HG03066 (cell line): ENCODE measurements around the gene PLA2G4B.

Source experiments
- ATAC-seq: cut with Tn5 transposase; IDR thresholded peaks from one replicate; pipeline ENCODE4 v1.9.1; 2021; ENCODE audit warnings: low read depth; ENCODE audit not compliant: unreplicated experiment

PLA2G4B gene

DNA sequence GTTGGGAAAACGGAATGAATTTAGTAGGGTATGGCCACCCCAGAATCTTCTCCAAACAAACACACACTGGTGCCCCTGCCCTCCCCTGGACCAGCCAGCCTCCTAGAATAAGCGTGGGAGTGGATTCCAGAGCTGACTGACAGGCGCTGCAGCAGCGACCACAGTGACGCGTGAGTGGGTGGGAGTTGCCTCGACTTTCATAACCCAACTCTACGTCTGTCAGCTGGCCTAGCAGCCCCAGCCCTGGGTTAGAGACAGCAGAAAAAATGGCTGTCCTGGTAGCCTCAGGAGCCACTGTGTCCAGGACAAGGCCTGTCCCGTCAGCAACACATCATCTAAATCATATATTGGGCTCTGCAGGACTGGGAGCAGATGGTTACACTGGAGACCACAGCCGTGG, 10.0 kb downstream of the PLA2G4B start:
- no peak for ATAC-seq

- no peak for ATAC-seq
Observed at GRCh38 chr15:41849204-41849603, 10.6 kb downstream of the PLA2G4B start.

- ATAC-seq = no peak
Observed at GRCh38 chr15:41849861-41850260, 11.2 kb downstream of the PLA2G4B start.

DNA sequence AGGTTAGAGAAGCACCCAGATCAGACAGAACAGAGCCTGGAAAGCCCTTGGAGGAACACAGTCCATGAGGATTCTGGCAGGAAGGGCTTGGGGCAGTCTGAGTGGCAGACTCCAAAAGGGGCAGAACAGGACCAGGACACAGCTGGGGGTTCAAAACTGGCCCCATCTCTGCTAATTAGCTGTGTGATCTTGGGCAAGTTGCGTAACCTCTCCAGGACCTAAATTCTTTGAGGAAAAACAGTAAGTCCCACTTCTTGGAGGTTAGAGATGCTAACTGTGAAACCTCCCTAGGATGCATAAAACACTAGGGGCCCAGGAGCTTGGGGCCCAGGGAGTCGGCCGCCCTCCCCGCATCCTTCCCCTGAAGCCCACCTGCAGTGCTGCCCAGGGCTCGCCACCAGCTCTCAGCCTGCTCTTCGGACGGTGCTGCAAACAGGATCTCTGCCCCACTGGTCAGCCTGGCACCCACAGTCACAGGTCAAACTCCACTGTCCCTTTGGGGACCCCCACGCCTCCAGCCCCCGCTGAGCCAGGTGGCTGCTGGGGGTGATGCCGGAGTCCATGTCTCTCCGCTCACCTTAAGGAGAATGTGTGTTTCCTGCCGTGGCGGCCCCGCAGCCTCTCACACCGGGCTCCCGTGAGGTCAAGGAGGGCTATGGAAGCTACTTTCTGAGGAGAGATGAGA, 12.0 kb downstream of the PLA2G4B start:
- ATAC-seq = no peak

DNA sequence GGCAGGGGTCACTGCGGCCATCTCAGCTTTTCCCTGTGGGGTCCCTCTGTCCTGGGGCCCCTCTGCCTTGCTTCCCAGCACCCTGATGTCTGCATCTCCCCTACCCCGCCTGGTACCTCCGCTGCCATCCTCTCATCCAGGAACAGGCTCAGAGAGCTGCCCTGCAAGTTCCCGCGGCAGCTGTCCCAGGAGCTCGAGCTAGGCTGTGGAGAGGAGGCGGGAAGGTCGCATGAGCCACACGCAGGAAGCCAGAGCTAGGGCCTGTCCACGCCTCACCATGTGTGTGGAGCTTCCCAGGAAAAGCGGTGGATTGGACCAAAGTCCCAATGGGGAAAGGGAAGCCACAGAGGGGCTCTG, 12.5 kb downstream of the PLA2G4B start:
- ATAC-seq = no peak

DNA sequence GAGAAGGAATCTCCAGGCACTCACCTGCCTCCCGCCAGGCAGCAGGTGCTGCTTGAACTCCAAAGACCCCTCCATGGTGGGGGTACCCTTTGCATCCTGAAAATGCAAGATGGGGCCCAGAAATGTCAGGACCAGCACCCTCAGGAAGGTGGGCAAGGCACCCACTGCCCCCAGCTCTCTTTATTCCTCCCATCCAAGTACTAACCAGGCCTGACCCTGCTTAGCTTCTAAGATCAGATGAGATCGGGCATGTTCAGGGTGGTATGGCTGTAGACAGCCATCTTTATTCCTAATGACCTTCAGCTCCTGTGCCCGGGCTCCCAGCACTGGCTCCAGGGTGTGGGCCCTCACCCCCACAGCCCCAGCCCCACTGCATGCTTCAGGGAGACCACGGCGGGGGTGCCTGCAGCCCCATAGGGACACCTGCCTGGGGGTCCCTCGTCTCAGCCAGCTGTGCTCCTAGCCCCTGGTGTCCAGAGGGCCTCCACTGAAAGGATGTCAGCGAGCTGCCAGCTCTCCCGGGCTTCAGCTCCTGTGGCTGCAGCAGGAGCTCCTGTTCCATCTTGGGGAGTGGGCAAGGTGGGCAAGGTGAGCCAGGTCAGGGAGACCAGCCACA, 13.2 kb downstream of the PLA2G4B start:
- ATAC-seq = no peak

DNA sequence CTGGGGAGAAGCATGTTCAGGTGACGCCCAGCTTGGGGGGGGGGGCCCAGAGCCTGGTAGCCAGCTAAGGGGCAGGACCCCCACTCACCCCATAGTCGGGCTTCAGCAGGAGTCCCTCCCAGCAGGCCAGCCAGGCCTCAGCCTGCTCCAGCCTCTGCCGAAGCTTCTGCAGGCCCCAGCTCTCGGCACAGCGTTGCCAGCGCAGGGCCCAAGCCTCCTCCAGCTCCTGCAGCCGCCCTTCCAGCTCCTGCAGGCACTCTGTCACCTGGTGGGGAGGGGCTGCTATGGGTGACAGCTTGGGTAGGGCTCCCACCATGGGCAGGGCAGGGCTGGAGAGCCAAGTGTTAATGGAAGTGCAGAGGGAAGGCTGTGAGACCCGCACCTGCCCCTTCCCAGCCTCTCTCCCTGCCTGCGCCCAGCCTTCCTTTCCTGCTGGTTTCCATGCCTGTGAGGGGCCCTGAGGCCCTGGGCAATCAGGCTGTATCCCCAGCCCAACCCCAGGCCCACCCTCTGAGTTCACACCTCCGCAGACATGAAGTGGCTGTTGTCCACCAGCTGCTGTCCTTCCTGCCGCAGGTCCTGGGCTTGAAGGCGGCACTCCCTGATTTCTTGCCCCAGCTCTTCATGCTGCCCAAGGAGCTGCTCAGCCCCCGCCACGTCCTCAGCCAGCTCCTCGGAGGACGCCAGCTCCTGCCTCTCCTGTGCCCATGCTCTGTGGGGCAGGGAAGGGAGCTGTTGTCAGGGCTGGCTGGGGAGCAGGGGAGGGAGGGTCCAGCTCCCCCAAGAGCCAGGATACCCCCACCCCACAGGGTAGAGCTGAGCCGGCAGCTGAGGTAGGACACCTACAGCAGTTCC, 14.3 kb downstream of the PLA2G4B start:
- no peak for ATAC-seq

- ATAC-seq = no peak
Observed at GRCh38 chr15:41853831-41854230, 15.2 kb downstream of the PLA2G4B start.

DNA sequence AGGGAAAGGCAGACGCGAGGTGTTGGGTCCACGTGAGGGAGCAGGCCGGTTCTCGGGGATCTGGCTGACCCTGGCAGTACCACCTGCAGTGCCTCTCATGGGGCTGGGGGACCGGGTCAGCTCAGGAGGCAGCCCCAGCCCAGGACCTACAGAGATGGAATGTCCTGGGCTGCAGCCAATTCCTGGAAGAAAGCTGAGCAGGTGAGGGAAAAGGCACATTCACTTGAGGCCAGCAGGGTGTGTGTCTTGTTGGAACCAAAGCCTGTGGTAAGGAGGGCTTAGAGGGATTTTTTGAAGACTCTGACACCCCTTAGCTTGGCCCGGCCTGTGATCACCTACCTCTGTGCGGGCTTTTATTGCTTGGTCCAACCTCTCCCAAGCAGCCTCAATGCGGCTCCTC, 15.8 kb downstream of the PLA2G4B start:
- ATAC-seq = no peak

- ATAC-seq = no peak
Observed at GRCh38 chr15:41855261-41855961, 16.8 kb downstream of the PLA2G4B start.

DNA sequence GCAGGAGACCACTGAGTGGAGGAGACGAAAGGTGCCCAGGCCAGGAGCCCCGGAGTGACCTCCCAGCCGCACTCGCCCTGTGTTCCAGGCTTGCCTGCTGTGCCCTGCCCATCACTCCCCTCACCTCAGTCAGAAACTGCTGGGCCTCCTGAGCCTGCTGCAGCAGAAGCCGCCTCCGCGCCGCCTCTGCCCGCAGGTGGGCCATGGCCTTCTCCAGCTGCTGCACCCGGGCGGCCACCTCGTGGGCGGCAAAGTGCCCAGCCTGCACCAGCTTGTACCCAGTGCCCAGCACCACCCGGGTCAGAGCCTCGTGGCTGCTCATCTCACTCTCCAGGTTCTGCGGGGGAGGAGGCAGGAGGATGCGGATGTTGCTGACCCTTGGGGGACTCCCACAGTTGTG, 17.6 kb downstream of the PLA2G4B start:
- no peak for ATAC-seq

GRCh38 chr15:41856716-41857115, 18.1 kb downstream of the PLA2G4B start:
- ATAC-seq = no peak

- no peak for ATAC-seq
Observed at GRCh38 chr15:41857316-41857715, 18.7 kb downstream of the PLA2G4B start.

DNA sequence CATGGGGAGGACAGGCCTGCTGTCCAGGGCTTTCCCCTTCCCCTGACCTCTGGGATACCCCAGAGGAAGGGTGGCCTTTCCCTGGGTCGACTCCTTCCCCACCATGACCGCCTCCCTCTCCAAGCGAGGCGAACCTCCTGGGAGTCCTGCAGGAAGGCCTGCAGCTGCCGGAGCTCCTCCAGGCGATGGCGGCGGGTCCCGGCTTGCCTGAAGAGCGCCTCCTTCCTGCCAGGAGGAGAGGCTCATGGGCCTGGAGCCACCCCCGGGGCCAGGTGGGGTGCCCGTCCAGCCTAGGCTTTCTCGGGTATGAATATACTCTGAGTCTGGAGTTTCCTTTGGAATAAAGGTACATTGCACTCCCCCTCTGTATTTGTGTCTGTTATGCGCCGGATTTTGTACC, 20.1 kb downstream of the PLA2G4B start:
- ATAC-seq = no peak

DNA sequence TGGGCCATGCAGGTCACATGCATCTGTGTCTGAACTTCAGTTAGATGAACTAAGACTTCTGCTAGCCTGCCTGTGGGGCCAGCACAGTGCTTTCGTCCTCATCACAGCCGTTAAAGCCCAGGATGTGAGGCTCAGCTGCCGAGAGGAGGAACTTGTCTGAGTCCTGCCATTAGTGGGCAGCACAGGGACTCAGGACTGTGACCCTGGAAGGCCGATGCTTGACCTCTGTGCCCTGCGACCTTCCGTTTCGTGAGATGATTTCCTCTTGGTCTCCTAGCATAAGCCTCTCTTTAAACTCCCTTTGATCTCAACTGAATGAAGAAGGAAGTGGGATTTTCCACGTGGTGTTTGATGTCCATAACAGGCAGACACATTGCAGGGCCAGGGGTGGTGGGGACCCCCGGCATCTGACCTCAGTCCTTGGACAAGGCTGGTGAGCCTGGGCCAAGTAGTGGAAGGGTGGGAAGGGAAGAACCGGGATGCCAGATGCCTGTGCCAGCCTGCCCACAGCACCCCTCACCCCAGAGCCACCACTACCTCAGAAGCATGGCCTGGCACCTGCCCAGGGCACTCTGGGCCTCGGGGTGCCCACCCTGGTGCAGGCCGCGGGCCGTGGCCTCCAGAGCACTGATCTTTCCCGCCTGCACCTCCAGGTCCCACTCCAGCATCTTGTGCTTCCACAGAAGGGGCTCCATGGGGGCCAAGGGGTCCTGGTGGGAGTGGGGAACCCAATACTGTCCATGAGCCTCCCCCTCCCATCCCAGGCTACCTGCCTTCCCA, 21.6 kb downstream of the PLA2G4B start:
- ATAC-seq = no peak

DNA sequence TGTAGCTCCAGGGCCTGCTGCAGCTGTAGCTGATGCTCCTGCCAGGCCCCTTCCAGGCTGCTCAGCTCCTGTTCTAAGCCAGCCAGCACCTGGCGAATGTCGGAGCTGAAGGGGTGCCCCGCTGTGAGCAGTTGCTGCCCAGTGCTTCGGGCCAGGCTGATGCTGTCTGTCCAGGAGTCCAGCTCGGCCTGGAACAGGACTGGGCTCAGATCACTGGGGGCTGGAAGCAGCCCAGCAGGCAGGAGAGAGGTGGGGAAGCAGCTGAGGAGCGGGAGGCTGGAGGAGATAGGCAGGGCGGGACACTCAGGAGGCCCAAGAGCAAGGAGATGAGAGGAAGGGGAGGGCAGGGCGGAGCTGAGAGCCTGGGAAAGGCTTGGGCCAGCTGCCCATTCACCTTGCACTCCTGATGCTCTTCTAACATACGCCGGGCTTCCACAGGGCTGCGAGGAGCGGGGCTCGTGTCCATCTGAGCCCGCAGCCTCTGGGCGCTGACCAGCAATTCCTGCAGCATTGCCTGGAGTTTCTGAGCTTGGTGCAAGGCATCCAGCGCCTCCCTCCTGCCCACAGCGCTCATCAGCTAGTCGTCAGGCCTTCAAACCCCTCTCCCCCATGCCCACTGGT, 23.2 kb downstream of the PLA2G4B start:
- ATAC-seq = no peak

GRCh38 chr15:41862515-41863116, 24.0 kb downstream of the PLA2G4B start:
- ATAC-seq = no peak

GRCh38 chr15:41865490-41866055, 26.9 kb downstream of the PLA2G4B start:
- no peak for ATAC-seq

- ATAC-seq = no peak
Observed at GRCh38 chr15:41866263-41866703, 27.6 kb downstream of the PLA2G4B start.
